ENCODE data around the gene PCGF2.

PCGF2 gene

GRCh38 chr17:38710604-38710962 lies 37.6 kb downstream of the PCGF2 start:
- DNase-seq (ENCODE audit: low read depth): no peak
- H3K4me3 ChIP-seq (ENCODE audit: low read length): no peak overlapping the region
- TF ChIP-seq CTCF (conservative IDR thresholded peaks at IDR 0.05; ENCODE audit: low read length): no peak

- DNase-seq (ENCODE audit: low read depth): no peak
- TF ChIP-seq CTCF (conservative IDR thresholded peaks at IDR 0.05; ENCODE audit: low read length): no peak
- H3K4me3 ChIP-seq (ENCODE audit: low read length): no peak overlapping the region
Measured at GRCh38 chr17:38709864-38710603, 38.1 kb downstream of the PCGF2 start.

GRCh38 chr17:38709104-38709820 lies 38.9 kb downstream of the PCGF2 start:
- DNase-seq (ENCODE audit: low read depth): no peak
- H3K4me3 ChIP-seq (ENCODE audit: low read length): no peak overlapping the region
- no peak for TF ChIP-seq CTCF (conservative IDR thresholded peaks at IDR 0.05; ENCODE audit: low read length)

- no peak for DNase-seq (ENCODE audit: low read depth)
- TF ChIP-seq CTCF (conservative IDR thresholded peaks at IDR 0.05; ENCODE audit: low read length): no peak
Measured at GRCh38 chr17:38707678-38708351, 40.3 kb downstream of the PCGF2 start.

GRCh38 chr17:38706505-38707216 lies 41.5 kb downstream of the PCGF2 start:
- no peak for TF ChIP-seq CTCF (conservative IDR thresholded peaks at IDR 0.05; ENCODE audit: low read length)
- DNase-seq (ENCODE audit: low read depth): no peak
- peak overlapping the region; percentile 74 for H3K4me3 ChIP-seq (ENCODE audit: low read length)

More at GRCh38 chr17:38707678-38708351, 40.3 kb downstream of the PCGF2 start:
- H3K4me3 ChIP-seq (ENCODE audit: low read length): no peak overlapping the region

- peak overlapping the region; percentile 74 for H3K4me3 ChIP-seq (ENCODE audit: low read length)
- peak; percentile 25 for DNase-seq (ENCODE audit: low read depth)
- no peak for TF ChIP-seq CTCF (conservative IDR thresholded peaks at IDR 0.05; ENCODE audit: low read length)
Measured at GRCh38 chr17:38705803-38706504, 42.2 kb downstream of the PCGF2 start.
